ENCODE results near the gene CGNL1.

The CGNL1 gene

DNA sequence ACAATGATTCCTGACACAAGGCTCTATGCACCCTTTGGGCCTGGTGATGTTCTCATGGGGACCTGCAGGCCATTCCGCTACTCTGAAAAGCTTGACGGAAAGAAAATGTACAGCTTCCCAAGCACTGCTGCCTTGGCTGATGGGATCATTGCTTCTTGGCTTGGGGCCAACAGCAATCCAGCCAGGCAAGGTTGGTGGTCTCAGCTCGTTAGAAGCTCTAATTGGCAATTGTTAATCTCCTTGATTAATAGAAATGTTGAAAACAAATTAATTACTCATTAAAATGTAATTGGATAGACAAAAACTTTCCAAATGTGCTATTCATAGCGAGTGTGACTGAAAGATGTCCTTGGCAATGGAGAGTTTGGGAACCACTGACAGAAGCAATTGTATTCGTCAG lies 199.1 kb downstream of the CGNL1 start:
- Histone ChIP-seq H3K36me3 (ENCODE audit: insufficient read depth) (no peaks in the 10 kb centered on the region), H4K20me1 (ENCODE audit: insufficient read depth) (no peaks in the 10 kb centered on the region), H3K27ac (no peak overlapping the region), H3K4me1 (ENCODE audit: low read depth, poor library complexity, severe bottlenecking) (no peaks in the 10 kb centered on the region), H3K9ac (no peak overlapping the region), H2AFZ (ENCODE audit: low read depth) (no peak overlapping the region), H3K4me3 (IDR thresholded peaks at IDR 0.05; ENCODE audit: insufficient read depth, low read depth, low read length) (no peak overlapping the region), H3K79me2 (ENCODE audit: insufficient read depth, low read depth) (no peaks in the 10 kb centered on the region), H3K27me3 (ENCODE audit: insufficient read depth, low read depth) (no peaks in the 10 kb centered on the region), H3K4me2 (no peak overlapping the region)
- TF ChIP-seq, protein P1, sequence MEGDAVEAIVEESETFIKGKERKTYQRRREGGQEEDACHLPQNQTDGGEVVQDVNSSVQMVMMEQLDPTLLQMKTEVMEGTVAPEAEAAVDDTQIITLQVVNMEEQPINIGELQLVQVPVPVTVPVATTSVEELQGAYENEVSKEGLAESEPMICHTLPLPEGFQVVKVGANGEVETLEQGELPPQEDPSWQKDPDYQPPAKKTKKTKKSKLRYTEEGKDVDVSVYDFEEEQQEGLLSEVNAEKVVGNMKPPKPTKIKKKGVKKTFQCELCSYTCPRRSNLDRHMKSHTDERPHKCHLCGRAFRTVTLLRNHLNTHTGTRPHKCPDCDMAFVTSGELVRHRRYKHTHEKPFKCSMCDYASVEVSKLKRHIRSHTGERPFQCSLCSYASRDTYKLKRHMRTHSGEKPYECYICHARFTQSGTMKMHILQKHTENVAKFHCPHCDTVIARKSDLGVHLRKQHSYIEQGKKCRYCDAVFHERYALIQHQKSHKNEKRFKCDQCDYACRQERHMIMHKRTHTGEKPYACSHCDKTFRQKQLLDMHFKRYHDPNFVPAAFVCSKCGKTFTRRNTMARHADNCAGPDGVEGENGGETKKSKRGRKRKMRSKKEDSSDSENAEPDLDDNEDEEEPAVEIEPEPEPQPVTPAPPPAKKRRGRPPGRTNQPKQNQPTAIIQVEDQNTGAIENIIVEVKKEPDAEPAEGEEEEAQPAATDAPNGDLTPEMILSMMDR (conservative IDR thresholded peaks at IDR 0.05; ENCODE audit: low read depth, low read length) = no peak

DNA sequence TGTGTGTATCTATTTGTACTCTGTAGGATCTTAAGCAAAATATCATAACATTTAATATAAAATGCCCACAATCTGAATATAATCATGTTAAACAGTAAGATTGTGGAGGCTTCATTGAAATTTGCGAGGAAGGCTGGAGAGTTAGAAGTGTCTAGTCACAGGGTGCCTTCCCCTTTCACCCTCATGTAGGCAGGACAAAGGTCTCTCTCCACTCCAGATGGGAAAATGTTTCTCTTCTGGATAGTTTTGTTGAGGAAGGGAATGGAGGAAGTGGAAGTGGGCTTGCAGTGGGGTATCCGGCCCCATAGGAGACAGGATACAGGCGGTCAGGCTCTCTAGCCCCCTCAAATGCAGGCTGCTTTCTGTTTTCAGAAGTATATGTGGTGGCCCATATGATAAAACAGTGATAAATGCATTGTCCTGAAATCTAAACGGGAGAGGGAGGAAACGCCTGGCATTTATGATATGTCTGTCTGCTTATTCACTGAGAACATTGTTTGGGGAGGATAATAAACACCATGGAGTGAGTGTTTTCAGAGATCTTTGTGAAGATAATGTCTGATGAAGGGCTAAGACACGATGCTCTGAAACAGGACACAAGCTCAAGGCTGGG lies 202.1 kb downstream of the CGNL1 start:
- no peak overlapping the region for H2AFZ ChIP-seq (ENCODE audit: low read depth)
- H3K9ac ChIP-seq = no peak overlapping the region
- no peaks in the 10 kb centered on the region for H3K79me2 ChIP-seq (ENCODE audit: insufficient read depth, low read depth)
- H4K20me1 ChIP-seq (ENCODE audit: insufficient read depth) = no peaks in the 10 kb centered on the region
- TF ChIP-seq, protein P1 (conservative IDR thresholded peaks at IDR 0.05; ENCODE audit: low read depth, low read length) = no peak
- H3K36me3 ChIP-seq (ENCODE audit: insufficient read depth) = no peaks in the 10 kb centered on the region
- H3K27ac ChIP-seq = no peak overlapping the region
- no peaks in the 10 kb centered on the region for H3K4me1 ChIP-seq (ENCODE audit: low read depth, poor library complexity, severe bottlenecking)
- H3K4me2 ChIP-seq = no peak overlapping the region
- no peaks in the 10 kb centered on the region for H3K27me3 ChIP-seq (ENCODE audit: insufficient read depth, low read depth)
- H3K4me3 ChIP-seq (IDR thresholded peaks at IDR 0.05; ENCODE audit: insufficient read depth, low read depth, low read length) = no peak overlapping the region

DNA sequence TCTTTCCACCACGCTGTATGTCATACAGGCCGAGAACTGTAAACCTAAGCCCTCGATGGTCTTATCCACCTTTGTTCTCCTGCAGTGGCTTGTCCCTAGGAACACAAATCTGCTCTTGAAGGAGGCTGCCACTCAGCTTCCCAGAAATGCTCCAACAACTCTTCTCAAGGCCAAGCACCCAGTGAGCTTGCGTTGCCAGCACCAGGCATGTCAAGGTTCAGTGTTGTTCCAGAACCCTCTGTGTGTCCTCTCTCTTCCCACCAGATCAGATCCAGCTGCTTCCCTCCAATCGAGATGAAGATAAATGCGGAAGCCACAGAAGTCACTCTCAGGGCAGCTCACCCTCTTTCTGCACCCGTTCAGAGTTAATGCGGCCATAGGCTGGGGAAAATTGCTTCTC lies 204.1 kb downstream of the CGNL1 start:
- Histone ChIP-seq H4K20me1 (ENCODE audit: insufficient read depth) (no peaks in the 10 kb centered on the region), H3K9ac (no peak overlapping the region), H3K27me3 (ENCODE audit: insufficient read depth, low read depth) (no peaks in the 10 kb centered on the region), H3K4me2 (no peak overlapping the region), H2AFZ (ENCODE audit: low read depth) (no peak overlapping the region), H3K79me2 (ENCODE audit: insufficient read depth, low read depth) (no peaks in the 10 kb centered on the region), H3K36me3 (ENCODE audit: insufficient read depth) (no peaks in the 10 kb centered on the region), H3K27ac (no peak overlapping the region), H3K4me3 (IDR thresholded peaks at IDR 0.05; ENCODE audit: insufficient read depth, low read depth, low read length) (no peak overlapping the region), H3K4me1 (ENCODE audit: low read depth, poor library complexity, severe bottlenecking) (no peaks in the 10 kb centered on the region)
- TF ChIP-seq, protein P1 (conservative IDR thresholded peaks at IDR 0.05; ENCODE audit: low read depth, low read length) = no peak

DNA sequence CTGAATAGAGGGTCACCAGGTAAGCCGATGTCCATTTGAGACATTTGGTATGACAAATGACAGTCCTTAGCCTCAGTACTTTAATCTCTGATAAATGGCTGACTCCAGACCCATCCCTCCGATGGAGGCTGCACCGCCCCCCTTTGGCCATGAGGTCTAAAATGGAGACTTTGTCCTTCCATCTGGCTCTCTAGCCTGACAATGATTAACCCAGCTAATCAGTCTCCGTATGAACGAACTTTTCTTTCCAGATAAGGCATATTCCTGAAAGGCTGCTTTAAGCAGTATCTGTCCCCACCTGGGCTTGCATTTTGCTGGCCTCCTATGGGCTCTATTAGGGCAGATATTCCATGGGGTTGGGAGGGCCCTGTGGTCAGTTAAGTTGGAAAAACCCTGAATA lies 204.6 kb downstream of the CGNL1 start:
- Histone ChIP-seq H3K4me2 (no peak overlapping the region), H3K36me3 (ENCODE audit: insufficient read depth) (no peaks in the 10 kb centered on the region), H3K4me3 (IDR thresholded peaks at IDR 0.05; ENCODE audit: insufficient read depth, low read depth, low read length) (no peak overlapping the region), H3K9ac (no peak overlapping the region), H3K4me1 (ENCODE audit: low read depth, poor library complexity, severe bottlenecking) (no peaks in the 10 kb centered on the region), H2AFZ (ENCODE audit: low read depth) (no peak overlapping the region), H4K20me1 (ENCODE audit: insufficient read depth) (no peaks in the 10 kb centered on the region), H3K79me2 (ENCODE audit: insufficient read depth, low read depth) (no peaks in the 10 kb centered on the region), H3K27me3 (ENCODE audit: insufficient read depth, low read depth) (no peaks in the 10 kb centered on the region), H3K27ac (no peak overlapping the region)
- TF ChIP-seq, protein P1 (conservative IDR thresholded peaks at IDR 0.05; ENCODE audit: low read depth, low read length) = no peak

All from KMS-11 (cell line).